ENCODE results near the gene MAT2A. TPM values are rescaled to one million over a fixed set of nuclear protein-coding genes. Genes with fewer than 3 reads are reported as not detected.

The MAT2A gene
- total RNA-seq, 2 experiments from 2014 or later = 276 to 282 TPM

GRCh38 chr2:85514323-85514722 is 24.6 kb upstream of the MAT2A start:
- no peak overlapping the region for H3K27ac Mint-ChIP-seq
- H3K27me3 Mint-ChIP-seq = no peaks in the 10 kb centered on the region
- POLR2A ChIA-PET = no interaction called here
- intact Hi-C loops (cut with micrococcal nuclease) = no loop called here
- H3K9me3 Mint-ChIP-seq = no peaks in the 10 kb centered on the region
- CTCF ChIA-PET = interaction anchor here (0.9 to 1.1 kb wide), 2 partner anchors 17 to 23 kb away, joined by 3 read pairs; no protein-coding TSS in a partner anchor
- no peak for DNase-seq
- TF ChIP-seq, protein P1, sequence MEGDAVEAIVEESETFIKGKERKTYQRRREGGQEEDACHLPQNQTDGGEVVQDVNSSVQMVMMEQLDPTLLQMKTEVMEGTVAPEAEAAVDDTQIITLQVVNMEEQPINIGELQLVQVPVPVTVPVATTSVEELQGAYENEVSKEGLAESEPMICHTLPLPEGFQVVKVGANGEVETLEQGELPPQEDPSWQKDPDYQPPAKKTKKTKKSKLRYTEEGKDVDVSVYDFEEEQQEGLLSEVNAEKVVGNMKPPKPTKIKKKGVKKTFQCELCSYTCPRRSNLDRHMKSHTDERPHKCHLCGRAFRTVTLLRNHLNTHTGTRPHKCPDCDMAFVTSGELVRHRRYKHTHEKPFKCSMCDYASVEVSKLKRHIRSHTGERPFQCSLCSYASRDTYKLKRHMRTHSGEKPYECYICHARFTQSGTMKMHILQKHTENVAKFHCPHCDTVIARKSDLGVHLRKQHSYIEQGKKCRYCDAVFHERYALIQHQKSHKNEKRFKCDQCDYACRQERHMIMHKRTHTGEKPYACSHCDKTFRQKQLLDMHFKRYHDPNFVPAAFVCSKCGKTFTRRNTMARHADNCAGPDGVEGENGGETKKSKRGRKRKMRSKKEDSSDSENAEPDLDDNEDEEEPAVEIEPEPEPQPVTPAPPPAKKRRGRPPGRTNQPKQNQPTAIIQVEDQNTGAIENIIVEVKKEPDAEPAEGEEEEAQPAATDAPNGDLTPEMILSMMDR (IDR thresholded peaks at IDR 0.05) = no peak
- ATAC-seq = no peak
- no peaks in the 10 kb centered on the region for H3K4me1 Mint-ChIP-seq (ENCODE audit: low read depth)
- H3K4me3 Mint-ChIP-seq = no peak overlapping the region
- H3K36me3 Mint-ChIP-seq (ENCODE audit: low read depth) = no peaks in the 10 kb centered on the region

DNA sequence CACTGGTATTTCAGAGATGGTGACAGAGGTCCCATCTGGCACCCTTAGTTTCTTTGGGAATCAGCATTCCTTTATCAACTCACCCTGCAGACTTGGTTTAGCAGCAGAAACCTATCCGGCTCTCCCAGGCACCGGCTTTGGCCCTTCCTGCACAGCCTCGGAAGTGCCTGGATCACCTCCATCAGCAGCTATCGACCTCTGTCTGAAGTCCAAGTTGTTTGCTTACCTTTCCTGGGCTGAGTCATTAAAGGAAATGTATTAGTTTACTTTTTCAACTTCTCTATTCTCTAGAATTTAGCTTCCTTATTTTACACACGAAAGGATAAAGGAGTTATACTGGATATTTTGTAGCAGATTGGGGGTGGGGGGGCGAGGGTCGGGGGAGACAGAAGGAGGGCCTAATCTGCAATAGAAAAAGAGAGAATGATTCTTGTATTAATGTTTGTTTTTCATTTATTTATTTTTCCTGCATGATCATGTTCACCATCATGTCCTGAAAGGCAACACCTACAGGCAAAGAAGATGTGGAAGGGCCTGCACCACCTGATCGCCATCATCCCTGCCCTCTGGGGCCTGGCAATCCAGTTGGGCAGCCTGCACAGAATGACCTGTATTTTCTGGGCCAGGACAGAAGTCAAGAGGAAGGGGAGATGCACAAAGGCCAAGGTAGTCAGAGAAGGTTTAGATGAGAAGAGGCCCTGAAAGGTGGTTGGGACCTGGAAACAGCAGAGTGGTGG is 22.1 kb upstream of the MAT2A start:
- TF ChIP-seq, protein P1 (IDR thresholded peaks at IDR 0.05) = no peak
- ChIA-PET CTCF (interaction anchor here (1.4 kb wide), 1 partner anchor 11 kb away, joined by 3 read pairs; no protein-coding TSS in a partner anchor), POLR2A (interaction anchor here (1.3 kb wide), 1 partner anchor 100 kb away, joined by 3 read pairs; no protein-coding TSS in a partner anchor)
- no peaks in the 10 kb centered on the region for H3K27me3 Mint-ChIP-seq
- no peaks in the 10 kb centered on the region for H3K9me3 Mint-ChIP-seq
- no peak for DNase-seq
- H3K36me3 Mint-ChIP-seq (ENCODE audit: low read depth) = no peaks in the 10 kb centered on the region
- intact Hi-C loops (cut with micrococcal nuclease) = no loop called here
- no peak overlapping the region for H3K4me3 Mint-ChIP-seq
- H3K27ac Mint-ChIP-seq = no peak overlapping the region
- H3K4me1 Mint-ChIP-seq (ENCODE audit: low read depth) = no peaks in the 10 kb centered on the region
- no peak for ATAC-seq

- Mint-ChIP-seq H3K36me3 (ENCODE audit: low read depth) (no peaks in the 10 kb centered on the region), H3K4me1 (ENCODE audit: low read depth) (no peaks in the 10 kb centered on the region), H3K4me3 (no peak overlapping the region), H3K27ac (no peak overlapping the region), H3K9me3 (no peaks in the 10 kb centered on the region), H3K27me3 (peaks cover 2% of the 10 kb centered on the region)
- POLR2A ChIA-PET = interaction anchor here (0.8 to 1.6 kb wide), 2 partner anchors 15 to 38 kb away, joined by 3 to 4 read pairs; no protein-coding TSS in a partner anchor
- DNase-seq = no peak
- intact Hi-C loops (cut with micrococcal nuclease) = no loop called here
- no peak for ATAC-seq
- TF ChIP-seq, protein P1 (IDR thresholded peaks at IDR 0.05) = no peak
- CTCF ChIA-PET = no interaction called here
These were observed 16.8 kb upstream of the MAT2A start for GRCh38 chr2:85522090-85522647.

DNA sequence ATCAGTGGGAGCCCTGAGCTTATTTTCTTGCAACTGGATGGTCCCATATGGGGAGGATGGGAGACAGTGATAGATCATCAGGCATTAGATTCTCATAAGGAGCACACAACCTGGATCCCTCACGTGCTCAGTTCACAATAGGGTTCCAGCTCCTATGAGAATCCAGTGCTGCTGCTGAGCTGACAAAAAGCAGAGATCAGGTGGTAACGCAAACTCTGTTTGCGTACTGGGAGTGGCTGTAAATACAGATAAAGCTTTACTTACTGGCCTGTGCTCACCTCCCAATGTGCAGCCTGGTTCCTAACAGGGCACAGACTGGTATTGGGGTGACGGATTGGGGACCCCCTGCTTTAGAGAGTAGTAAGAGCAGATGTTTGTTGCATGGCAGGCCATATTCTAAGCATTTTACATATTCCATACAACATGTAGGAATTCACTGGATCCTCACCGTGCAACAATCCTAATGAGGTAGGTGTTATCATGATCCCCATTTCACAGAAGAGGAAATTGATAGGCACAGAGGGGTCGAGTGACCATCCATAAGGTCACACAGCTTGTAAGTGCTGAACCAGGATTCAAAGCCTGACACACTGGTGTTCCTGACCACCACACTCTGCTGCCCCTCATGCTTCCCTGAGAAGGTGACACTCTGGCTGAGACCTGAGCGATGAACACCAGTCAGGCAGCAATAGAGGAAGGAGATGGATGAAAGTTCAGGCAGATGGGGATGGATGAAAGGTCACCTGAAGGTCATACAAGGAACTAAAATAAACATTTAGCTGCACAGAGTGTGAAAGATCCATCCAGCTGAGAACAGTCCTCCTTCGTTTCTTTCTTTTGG is 15.7 kb upstream of the MAT2A start:
- ChIA-PET CTCF (interaction anchor here (3.0 kb wide), 1 partner anchor 104 kb away, joined by 7 read pairs; no protein-coding TSS in a partner anchor), POLR2A (interaction anchor here (0.8 to 2.2 kb wide), 5 partner anchors 14 to 37 kb away, joined by 3 to 10 read pairs (median 3); partner anchors contain the start of gene MAT2A)
- Mint-ChIP-seq H3K9me3 (no peaks in the 10 kb centered on the region), H3K4me1 (ENCODE audit: low read depth) (no peaks in the 10 kb centered on the region), H3K4me3 (no peak overlapping the region), H3K27ac (no peak overlapping the region), H3K27me3 (peaks cover 4% of the 10 kb centered on the region), H3K36me3 (ENCODE audit: low read depth) (no peaks in the 10 kb centered on the region)
- ATAC-seq (no peak), DNase-seq (no peak)
- TF ChIP-seq, protein P1 (IDR thresholded peaks at IDR 0.05) = no peak
- intact Hi-C loops (cut with micrococcal nuclease) = no loop called here
